Right lobe of liver (tissue), 4 donors: ENCODE measurements around the gene CUL3.

ENCODE experiments used
- CTCF ChIP-seq, 4 donors: fragments of 200-600 bp in 3 of 4; fragments of 450-650 bp in 1 of 4; IDR thresholded peaks; one replicate each; pipeline versions ENCODE4 v1.5.1 to v1.8.0; 2016 to 2022; ENCODE audit warnings: antibody characterized with exemption in 4 of 4, mild to moderate bottlenecking in 2 of 4
- POLR2A ChIP-seq: fragments of 450-650 bp; IDR thresholded peaks from one replicate; pipeline ENCODE4 v1.6.1; 2017; ENCODE audit warnings: antibody characterized with exemption, mild to moderate bottlenecking
- donor health status: DM: no; HTN: no; CAD: no.
- donor health status: DM: no; HTN: no; CAD: no.
- donor health status: DM: no; HTN: yes; CAD: no.

- TF ChIP-seq CTCF (IDR thresholded peaks at IDR 0.05) (no peak), POLR2A (no peak)
Observed at GRCh38 chr2:224573724-224574123, 11.4 kb downstream of the CUL3 start.
